CD4-positive, alpha-beta T cell treated with Interleukin-17A for 4 hours (primary cell): ENCODE results near the gene ENTHD1.

Experiments
- DNase-seq: peaks from one replicate; pipeline ENCODE4 v3.0.0-alpha.2; 2020; ENCODE audit warnings: mixed read lengths

The ENTHD1 gene

DNA sequence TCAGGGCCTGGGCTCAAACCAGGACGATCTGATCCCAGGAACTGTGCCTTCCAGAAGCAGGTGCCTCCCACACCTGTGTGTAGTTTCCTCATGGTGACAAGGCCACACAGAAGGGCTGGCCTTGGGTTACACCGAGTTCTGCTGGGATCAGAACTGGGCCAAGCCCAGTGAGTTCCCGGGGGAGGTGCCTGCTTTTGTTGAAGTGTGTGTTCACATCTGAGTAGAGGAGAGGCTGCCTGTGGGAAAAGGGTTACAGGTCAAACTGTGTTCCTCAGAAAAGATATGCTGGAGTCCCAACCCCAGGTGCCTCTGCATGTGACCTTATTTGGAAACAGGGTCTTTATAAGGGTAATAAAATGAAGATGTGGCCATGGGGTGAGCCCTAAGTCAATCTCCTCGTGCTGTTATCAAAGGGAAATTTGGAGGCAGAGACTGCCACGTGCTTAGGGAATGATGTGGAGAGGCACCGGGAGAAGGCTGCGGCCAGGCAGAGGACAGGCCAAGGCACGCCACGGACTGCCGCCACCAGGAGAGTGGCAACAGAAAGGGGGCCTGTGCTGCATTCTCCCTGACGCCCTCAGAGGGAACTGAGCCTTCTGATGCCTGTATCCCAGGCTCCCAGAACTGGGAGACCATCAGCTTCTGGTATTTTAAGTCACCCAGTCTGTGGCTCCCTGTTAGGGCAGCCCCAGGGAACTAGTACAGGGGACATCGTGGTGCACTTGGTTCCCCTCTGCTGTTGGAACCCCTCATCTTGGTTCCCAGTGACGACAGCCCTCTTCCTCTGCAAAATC, 164.2 kb downstream of the ENTHD1 start:
- no peak for DNase-seq

GRCh38 chr22:39728236-39728860, 165.2 kb downstream of the ENTHD1 start:
- no peak for DNase-seq

DNA sequence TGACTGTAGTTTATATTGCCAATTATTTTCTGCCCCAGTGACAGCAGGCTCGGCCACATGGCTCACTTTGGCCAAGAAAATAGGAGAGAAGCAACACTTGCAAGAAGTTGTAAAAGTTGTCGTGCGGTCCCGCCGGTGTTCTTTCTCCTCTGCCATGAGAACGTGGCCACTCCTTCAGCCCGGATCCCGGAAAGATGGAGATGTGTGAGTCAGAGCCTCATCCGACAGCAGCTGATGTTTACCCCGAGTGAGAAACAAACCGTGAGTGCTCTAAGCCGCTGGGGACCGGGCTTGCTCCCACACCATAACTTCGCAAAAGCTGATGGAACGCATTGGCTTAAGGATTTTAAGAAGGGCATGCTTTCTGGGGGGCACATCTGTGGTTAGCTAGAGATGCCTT, 166.0 kb downstream of the ENTHD1 start:
- DNase-seq = no peak

DNA sequence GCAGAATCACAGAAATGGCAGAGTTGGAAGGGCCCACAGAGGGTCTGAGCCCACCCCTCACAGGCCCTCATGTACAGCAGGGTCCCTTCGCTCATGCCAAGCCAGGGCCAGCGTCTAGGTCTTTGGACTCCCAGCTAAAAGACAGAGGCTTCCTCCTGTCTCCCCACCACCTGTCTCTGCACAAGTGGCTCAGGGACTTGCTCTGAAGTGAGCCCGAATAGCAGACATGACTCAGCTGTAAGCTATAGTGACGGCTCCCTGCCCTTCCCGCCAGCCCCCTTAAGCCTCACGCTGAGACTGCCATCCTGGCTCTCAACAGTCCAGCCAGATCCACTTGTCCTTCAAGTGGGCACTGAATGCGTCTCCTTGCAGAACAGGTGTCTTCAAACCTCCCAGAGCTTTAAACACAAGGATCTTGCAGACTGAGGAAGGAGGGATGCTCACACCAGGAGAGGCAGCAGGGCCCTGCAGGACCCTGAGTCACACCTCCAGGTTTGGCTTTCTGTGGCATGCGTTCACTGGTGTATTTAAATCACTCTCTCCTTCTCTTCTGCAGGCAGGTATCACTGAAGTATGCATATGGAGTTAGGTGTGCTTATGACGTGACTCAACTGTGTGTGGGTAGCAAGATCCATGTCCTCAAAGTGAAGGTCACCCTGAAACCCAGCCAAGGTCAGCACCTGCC, 168.1 kb downstream of the ENTHD1 start:
- no peak for DNase-seq

DNA sequence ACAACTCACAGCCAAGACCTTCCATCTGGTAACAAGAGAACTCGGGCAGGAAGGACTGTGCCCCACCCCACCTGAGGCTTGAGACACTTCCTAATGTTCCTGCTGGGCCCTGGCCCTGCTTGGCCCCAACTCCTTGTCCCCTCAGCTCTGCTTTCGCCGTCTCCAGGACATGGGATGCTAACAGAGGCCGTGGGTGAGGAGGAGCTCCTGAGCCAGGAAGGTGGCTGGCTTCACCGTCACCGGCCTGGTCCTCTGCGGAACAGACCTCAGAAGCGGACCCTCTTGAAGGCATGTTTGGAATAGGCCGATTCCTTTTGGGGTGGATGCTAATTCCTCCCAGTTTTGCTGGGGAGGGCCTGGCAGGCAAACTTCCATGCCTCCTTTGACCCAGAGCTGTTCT, 168.7 kb downstream of the ENTHD1 start:
- DNase-seq = no peak

- DNase-seq = no peak
These were observed 169.2 kb downstream of the ENTHD1 start for GRCh38 chr22:39724390-39724789.

DNA sequence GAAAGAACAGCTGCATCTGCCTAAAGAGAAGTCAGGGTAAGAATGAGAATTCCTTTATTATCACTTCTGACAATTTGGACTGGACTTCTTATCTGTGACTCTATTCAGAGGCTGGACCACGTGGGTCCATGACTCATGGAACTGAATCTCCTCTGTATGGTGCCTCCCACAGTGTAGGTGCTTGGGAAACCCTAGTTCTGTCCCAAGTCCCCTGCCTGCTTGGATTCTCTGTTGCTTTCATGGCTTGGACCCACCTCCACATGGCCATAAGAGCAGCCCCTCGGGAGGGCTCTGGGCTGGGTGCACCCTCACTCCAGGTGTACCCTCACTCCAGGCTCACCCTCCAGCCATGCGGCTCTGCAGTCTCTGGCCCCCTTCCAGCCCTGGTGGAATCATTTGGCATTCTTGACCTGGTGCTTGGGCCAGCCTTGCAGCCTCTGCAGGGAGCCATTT, 169.6 kb downstream of the ENTHD1 start:
- no peak for DNase-seq

- DNase-seq = no peak
These were observed 170.1 kb downstream of the ENTHD1 start for GRCh38 chr22:39723463-39723862.

GRCh38 chr22:39722501-39722900, 171.1 kb downstream of the ENTHD1 start:
- DNase-seq = no peak

DNA sequence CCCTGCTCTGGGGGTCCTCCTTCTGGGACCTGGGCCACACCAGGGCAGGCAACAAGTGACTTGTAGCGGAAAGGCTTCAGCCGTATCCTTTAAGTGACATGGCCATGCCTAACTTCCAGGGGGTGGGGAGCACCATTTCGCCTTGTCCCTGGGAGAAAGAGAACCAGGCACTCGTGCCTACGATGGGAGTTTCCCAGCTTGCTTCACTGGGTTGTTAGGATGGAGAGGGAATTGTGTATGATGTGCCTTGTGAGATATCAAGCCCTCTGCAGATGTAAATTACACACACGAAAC, 171.6 kb downstream of the ENTHD1 start:
- no peak for DNase-seq

DNA sequence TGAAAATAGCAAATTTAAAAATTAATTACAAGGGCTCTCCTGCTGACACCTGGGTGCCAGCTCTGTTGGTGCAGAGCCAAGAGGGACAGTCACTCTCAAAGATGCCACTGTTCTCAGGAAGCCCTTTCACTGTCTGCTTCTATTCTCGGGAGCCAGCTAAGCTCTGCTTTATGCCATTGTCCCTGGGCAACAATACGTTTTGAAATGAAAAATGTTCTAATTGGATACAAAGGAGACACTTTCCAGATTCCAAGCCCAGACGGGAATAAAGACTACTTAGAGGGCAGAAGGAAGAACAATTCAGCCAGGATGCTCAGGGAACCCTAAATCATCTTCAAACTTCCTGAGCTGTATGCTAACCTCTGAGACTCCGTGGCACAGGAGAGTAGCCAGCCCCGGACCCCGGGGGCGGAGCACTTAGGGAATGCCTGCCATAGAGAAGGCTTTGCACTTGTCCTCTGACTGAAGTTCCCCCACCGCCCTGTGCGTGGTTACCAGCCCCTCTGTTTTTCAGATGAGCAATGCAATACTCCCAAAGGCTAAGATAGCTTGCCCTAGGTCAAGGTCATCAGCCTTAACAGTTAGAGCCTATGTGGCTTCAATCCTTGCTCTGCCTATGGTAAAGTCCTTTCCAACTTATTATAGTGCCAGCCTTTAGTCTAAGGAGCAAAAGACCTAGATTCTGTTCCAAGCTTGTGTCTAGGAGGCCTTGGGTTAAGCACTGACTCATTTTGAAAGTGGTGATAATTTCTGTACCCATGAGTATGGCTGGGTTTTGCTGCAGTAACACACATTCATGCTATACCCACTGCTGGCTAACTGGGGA, 172.1 kb downstream of the ENTHD1 start:
- no peak for DNase-seq

GRCh38 chr22:39719559-39720450, 173.8 kb downstream of the ENTHD1 start:
- no peak for DNase-seq

DNA sequence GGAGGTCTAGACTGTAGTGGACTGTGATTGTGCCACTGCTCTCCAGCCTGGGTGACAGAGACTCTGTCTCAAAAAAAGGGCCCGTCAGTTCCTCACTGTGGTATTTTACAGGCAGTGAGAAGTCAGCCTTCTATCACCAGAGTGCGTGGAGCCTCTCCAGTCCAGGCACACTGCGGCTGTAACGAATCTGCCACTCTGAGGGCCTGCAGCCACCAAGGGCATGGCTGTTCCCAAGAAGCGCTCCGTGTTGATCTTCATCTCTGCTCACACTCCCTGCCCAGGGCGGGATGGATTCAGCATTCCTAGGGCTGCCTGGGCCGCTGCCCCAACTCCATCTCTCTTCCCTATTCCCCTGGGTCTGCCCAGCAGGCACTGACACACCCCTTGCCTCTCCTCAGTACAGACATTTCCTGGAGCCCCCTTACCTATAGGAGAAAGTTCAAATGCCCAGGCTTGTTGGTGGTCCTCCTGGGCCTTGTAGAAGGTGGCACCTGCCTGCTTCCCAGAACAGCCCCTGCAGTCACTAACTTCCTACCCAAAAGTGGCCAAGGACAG, 174.6 kb downstream of the ENTHD1 start:
- DNase-seq = no peak

DNA sequence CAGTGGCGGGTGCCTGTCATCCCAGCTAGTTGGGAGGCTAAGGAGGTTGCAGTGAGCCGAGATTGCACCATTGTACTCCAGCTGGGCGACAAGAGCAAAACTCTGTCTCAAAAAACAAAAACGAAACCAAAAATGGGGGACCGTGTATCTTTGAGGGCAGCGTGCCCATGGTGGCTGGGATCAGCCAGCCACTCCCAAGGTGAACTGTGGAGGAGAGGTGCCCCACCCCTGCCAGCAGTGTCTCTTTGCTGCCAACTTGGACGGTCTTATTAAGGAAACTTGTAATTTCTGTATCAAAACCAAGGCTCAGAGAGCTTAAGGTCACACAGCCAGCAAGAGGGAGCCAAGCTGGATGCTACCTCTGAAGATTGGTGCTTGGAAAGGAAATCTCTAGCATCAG, 175.4 kb downstream of the ENTHD1 start:
- DNase-seq = no peak

GRCh38 chr22:39717099-39717498, 176.5 kb downstream of the ENTHD1 start:
- DNase-seq = no peak

- DNase-seq = no peak
These were observed 177.0 kb downstream of the ENTHD1 start for GRCh38 chr22:39716534-39716933.

DNA sequence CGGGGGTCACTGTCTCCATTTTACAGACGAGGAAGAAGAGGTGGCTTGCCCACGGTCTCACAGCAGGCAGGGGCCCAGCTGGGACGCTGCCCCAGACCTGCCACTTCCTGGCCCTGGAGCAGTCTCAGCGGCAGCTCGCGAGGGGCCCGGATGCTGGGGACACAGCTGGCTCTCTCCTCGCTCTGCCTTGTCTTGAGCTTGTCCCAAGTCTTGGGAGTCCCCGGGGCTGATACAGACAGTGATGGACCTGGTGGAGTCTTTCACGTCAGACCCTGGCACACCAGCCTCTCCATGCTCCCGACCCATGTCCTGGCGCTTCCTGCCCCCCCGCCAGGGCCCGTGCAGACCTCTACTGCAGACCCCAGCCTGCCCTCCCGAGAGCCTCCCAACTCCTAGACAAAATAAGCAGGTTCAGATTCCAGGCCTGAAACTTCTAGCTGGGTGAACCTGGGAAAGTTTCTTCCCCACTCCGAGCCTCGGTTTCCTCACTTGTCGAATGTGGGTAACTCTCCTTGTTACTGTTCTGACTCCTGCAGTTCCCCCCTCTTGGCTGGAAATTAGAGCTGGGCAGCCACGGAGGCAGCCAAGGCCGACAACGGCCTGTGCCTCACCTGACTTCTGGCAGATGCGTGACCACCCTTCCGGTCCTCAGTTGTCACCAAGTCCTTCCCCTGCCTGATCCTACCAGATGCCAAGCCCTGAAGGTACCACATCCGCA, 177.6 kb downstream of the ENTHD1 start:
- DNase-seq = no peak

DNA sequence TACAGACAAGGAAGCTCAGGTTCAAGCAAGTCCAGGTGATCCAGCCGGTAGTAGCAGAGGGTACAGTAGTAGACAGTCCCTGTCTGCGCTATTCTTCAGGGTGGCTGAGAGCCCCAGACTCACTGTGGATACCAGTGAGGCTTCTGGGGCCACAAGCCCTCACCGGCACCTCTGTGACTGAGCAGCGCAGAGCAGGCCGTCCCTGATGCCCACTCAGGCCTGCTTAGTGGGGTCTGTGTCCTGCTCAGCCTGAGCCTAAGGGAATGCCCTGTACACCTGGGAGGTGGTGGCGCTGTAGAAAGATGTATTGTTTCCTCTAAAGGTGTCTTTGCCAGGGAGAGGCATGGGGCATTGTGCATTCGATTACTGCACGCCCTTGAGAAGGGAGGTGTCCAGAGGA, 179.2 kb downstream of the ENTHD1 start:
- DNase-seq = no peak

DNA sequence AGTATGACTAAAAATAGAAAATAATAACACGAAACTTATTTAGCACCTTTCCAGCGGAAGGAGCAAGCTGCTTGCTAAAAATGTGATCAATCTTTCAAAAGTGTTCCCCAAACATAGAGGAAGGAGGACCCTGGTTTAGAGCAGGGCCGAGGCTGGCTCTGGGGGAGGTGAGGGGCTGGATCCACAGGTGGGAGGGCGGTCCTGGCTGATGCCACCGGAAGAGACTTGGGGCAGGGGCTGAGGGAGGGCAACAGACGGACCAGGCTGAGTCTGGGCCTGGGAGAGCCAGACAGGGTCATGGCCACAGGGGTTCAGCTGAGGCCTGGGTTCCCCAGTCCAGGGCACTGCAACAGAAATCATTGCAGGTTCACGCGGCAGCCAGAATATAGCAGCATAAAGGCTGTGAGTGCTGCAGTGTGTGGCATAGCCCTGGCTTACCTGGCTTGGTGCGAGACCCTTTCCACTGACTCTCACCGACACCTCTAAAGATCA, 179.7 kb downstream of the ENTHD1 start:
- no peak for DNase-seq

GRCh38 chr22:39712751-39713525, 180.6 kb downstream of the ENTHD1 start:
- DNase-seq = no peak
